ENCODE results near the gene COL3A1.

The COL3A1 gene

DNA sequence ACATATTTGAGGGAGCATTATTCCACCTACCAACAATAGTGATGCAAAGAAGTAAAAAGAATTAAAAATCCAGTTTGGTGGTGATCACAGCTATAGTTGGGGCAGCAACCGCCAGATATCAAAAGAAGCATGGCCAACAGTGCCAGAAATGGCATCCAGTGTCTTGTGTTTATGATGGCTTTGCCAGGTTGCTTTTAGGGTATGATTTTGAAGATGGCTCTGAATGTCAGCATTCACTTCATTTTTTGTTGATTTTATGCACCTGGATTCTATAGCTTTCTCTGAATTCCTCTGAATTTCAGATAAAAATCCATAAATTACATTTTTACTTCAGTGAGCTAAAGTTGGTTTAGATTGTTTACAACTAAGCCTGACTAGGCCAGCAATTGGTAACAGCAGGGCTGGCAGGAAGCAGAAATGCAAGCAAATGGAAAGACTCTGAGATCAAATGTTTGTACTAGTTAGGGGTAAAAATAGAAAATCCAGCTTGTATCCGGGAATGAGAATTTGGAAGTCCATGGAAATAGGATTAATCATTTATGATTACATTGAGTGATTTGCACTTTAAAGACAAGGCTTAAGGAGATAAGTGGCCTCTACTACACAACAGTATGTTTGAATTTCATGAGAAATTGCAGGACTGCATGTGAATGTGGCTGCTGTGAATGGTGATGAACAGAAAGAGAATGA is 40.4 kb downstream of the COL3A1 start:
- peak; percentile 82 for DNase-seq (ENCODE audit: low read depth)
- TF ChIP-seq, protein P1, sequence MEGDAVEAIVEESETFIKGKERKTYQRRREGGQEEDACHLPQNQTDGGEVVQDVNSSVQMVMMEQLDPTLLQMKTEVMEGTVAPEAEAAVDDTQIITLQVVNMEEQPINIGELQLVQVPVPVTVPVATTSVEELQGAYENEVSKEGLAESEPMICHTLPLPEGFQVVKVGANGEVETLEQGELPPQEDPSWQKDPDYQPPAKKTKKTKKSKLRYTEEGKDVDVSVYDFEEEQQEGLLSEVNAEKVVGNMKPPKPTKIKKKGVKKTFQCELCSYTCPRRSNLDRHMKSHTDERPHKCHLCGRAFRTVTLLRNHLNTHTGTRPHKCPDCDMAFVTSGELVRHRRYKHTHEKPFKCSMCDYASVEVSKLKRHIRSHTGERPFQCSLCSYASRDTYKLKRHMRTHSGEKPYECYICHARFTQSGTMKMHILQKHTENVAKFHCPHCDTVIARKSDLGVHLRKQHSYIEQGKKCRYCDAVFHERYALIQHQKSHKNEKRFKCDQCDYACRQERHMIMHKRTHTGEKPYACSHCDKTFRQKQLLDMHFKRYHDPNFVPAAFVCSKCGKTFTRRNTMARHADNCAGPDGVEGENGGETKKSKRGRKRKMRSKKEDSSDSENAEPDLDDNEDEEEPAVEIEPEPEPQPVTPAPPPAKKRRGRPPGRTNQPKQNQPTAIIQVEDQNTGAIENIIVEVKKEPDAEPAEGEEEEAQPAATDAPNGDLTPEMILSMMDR (conservative IDR thresholded peaks at IDR 0.05; ENCODE audit: low read depth, low read length) = no peak
- no peak overlapping the region for H3K4me3 ChIP-seq (ENCODE audit: low read length)

DNA sequence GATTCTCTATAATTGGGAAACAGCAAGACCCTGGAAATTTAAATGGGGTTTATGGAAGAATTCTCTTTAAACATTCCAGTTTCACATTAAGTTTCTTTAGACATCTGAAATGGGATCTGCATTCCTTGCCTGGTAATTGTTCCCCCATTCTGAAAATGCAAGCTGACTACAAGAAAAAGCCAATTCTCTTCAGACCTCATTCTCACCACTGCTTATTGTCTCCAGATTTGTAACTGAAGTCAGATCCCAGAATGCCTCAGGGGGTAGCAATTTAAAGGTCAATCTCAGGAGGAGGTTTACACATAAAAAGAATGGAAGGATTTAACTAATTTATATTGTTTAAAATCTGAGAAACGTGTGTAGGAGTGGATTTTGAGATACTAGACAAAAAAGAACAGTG is 41.2 kb downstream of the COL3A1 start:
- TF ChIP-seq, protein P1 (conservative IDR thresholded peaks at IDR 0.05; ENCODE audit: low read depth, low read length) = no peak
- DNase-seq (ENCODE audit: low read depth) = no peak

DNA sequence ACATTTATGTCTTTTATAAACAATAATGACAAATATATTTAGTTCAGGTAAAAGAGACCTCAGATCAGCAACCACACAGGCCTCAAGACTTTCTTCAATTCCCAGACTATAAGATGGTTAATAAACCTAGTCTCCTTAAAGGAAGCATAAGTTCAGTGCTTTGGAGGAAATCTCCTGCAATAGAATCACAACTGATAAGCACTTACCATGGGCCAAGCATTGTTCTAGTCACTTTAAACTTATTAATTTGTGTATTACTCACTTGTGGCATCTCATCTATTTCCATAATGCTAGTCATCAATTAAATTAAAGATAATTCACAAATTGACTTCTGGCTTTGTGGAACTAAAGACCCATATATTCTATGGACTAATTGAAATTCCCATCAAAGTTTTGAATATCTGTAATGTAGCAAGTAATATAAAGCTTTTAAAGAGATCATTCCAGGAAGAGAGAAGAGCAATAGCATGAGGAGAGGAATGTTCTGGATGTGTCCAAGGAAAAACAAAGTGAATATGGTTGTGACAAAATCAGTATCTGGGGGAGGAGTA is 42.2 kb downstream of the COL3A1 start:
- no peak overlapping the region for H3K4me3 ChIP-seq (ENCODE audit: low read length)
- TF ChIP-seq, protein P1 (conservative IDR thresholded peaks at IDR 0.05; ENCODE audit: low read depth, low read length) = no peak

More for the DNA sequence above, 41.2 kb downstream of the COL3A1 start:
- H3K4me3 ChIP-seq (ENCODE audit: low read length) = no peak overlapping the region

DNA sequence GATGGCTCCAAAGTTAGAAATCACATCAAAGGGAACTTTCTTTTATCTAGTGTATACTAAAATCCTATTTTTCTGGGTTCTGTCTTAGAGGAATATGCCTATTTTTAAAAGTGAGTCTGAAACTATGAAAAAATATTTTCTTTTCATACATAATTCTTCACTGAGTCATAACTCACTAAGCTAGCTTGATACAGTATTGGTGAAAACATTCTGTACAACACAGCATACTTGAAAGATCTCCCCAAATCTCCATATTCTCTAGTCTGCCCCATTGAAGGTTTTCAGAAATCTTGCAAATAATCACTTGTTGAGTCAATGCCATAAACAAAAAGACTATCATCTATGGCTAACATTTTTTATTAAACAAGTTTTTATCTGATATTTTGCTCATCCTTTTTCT is 44.5 kb downstream of the COL3A1 start:
- no peak overlapping the region for H3K4me3 ChIP-seq (ENCODE audit: low read length)
- TF ChIP-seq, protein P1 (conservative IDR thresholded peaks at IDR 0.05; ENCODE audit: low read depth, low read length) = no peak
- DNase-seq (ENCODE audit: low read depth) = no peak

More for the DNA sequence above, 42.2 kb downstream of the COL3A1 start:
- DNase-seq (ENCODE audit: low read depth) = no peak

DNA sequence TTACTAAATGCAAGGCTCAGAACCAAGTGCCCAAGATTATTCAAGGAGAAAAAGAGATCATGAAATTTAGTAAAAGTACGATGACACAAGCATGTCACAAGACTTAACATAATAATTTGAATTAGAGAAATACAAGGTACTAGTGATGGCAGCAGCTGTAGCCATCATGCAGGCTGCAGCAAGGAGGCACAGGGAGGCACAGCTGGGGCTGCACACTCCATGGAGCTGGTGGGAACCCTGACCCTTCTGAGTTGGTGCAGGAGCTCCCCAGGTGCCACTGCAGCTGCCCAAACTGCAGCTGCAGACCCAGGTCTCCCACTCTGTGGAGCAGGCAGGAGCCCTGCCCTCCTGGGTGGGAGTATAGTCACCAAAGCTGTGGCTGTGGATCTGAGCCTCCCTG is 46.0 kb downstream of the COL3A1 start:
- DNase-seq (ENCODE audit: low read depth) = no peak
- TF ChIP-seq, protein P1 (conservative IDR thresholded peaks at IDR 0.05; ENCODE audit: low read depth, low read length) = no peak

DNA sequence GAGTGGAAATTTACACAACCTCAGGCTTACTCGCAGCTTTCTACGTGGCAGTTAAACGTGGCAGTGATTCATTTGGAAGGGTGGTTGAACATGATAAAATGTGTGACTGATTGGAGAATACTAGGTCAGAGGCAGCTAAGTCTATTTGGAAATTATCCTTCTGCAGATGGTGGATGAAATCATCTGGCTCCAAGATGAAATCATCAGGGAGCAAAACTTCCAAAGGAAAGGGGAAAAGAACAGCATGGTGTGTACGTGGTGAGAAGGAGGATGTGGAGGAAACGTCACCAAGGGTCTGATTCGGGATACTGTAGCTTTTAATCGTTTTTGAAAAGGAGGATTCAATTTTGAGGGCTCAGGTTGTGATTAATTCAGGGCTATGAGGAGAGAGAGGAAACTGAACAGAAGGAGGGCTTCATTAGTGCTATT is 47.9 kb downstream of the COL3A1 start:
- no peak overlapping the region for H3K4me3 ChIP-seq (ENCODE audit: low read length)
- DNase-seq (ENCODE audit: low read depth) = no peak
- TF ChIP-seq, protein P1 (conservative IDR thresholded peaks at IDR 0.05; ENCODE audit: low read depth, low read length) = no peak

More for the DNA sequence above, 46.0 kb downstream of the COL3A1 start:
- no peak overlapping the region for H3K4me3 ChIP-seq (ENCODE audit: low read length)

DNA sequence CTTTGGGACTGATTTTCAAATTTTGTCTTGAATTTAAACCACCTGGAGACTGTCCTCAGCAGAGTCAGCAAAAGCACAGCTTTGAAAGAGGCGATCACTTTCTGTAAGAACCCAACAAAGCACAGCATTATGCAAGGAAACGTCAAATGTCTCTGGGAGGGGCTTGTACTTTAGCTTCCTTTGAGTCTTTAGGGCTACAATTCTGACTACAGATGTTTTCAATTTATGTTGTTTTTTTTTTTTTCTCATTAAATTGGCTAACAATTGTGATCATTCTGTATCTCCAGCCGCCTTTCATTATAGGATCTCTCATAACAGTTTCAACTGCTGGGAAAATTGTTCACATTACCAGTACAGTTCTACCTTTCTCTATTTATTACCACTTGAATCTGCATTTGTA is 48.3 kb downstream of the COL3A1 start:
- no peak overlapping the region for H3K4me3 ChIP-seq (ENCODE audit: low read length)
- no peak for DNase-seq (ENCODE audit: low read depth)
- TF ChIP-seq, protein P1 (conservative IDR thresholded peaks at IDR 0.05; ENCODE audit: low read depth, low read length) = no peak

All from retinal pigment epithelial cell (primary cell).